Smooth muscle cell (in vitro differentiated cells): ENCODE data around the gene BAHCC1. TPM values are rescaled to one million over a fixed set of nuclear protein-coding genes. Genes with fewer than 3 reads are reported as not detected.

Experiments used
- DNase-seq: peaks from one replicate; lab custom pipeline; 2025; ENCODE audit not compliant: unreplicated experiment; lab: John Stamatoyannopoulos, UW
- H2AFZ ChIP-seq: fragments of 200-600 bp; sonication (generic); 2 replicates; pipeline ENCODE4 v1.6.0; 2016; ENCODE audit warnings: antibody characterized with exemption, low read depth, mild to moderate bottlenecking
- H3F3A ChIP-seq: fragments of 200-600 bp; sonication (generic); 2 replicates; pipeline ENCODE4 v1.6.0; 2017; ENCODE audit warnings: antibody characterized with exemption, low read depth
- H3K27ac ChIP-seq: fragments of 200-600 bp; sonication (generic); 2 replicates; pipeline ENCODE4 v1.5.1; 2016; ENCODE audit warnings: low read depth, mild to moderate bottlenecking
- H3K27me3 ChIP-seq: fragments of 200-600 bp; sonication (generic); 2 replicates; pipeline ENCODE4 v1.6.1; 2016; ENCODE audit warnings: low read depth, mild to moderate bottlenecking
- H3K36me3 ChIP-seq: fragments of 200-600 bp; sonication (generic); 2 replicates; pipeline ENCODE4 v1.5.1; 2016; ENCODE audit warnings: low read depth
- H3K4me1 ChIP-seq: fragments of 200-600 bp; sonication (generic); 2 replicates; pipeline ENCODE4 v1.5.1; 2016; ENCODE audit warnings: low read depth
- H3K4me2 ChIP-seq: fragments of 200-600 bp; sonication (generic); 2 replicates; pipeline ENCODE4 v1.6.0; 2016; ENCODE audit warnings: mild to moderate bottlenecking
- H3K4me3 ChIP-seq: fragments of 200-600 bp; sonication (generic); 2 replicates; pipeline ENCODE4 v1.5.1; 2016; ENCODE audit warnings: mild to moderate bottlenecking
- H3K79me2 ChIP-seq: fragments of 200-600 bp; sonication (generic); 2 replicates; pipeline ENCODE4 v1.6.0; 2016; ENCODE audit warnings: low read depth, mild to moderate bottlenecking
- H3K9ac ChIP-seq: fragments of 200-600 bp; sonication (generic); 2 replicates; pipeline ENCODE4 v1.6.0; 2016; ENCODE audit warnings: low read depth
- H3K9me3 ChIP-seq: fragments of 200-600 bp; sonication (generic); replicated peaks from 2 replicates; pipeline ENCODE4 v1.5.1; 2016; ENCODE audit warnings: low read depth
- H4K20me1 ChIP-seq: fragments of 200-600 bp; sonication (generic); 2 replicates; pipeline ENCODE4 v1.6.0; 2016; ENCODE audit warnings: low read depth
- CTCF ChIP-seq: fragments of 200-600 bp; sonication (generic); IDR thresholded peaks from 2 replicates; pipeline ENCODE4 v1.5.1; 2017; ENCODE audit warnings: borderline replicate concordance, mild to moderate bottlenecking, antibody characterized with exemption; ENCODE audit not compliant: insufficient read depth, poor library complexity, severe bottlenecking
- WGBS: methylation state at CpG from one replicate; pipeline ENCODE4 v1.1.7; 2016; ENCODE audit warnings: low lambda C conversion rate; 5-methylcytosine and 5-hydroxymethylcytosine counted together
- polyA plus RNA-seq: library from polyadenylated mRNA; unstranded; fragments of >200 nt; fragmentation: Nextera tagmentation; extraction: Ambion mirVana; gene quantifications from 2 replicates; pipeline ENCODE4 v1.2.1, GENCODE V29; 2016
- total RNA-seq: library from RNA; depleted of rRNA; stranded (reverse); fragments of >200 nt; gene quantifications from 2 replicates; pipeline ENCODE4 v1.2.3, GENCODE V29; 2014

The BAHCC1 gene
- total and polyA plus RNA-seq, 2 experiments from 2014 or later = 3.2 to 4.6 TPM

- H3K4me1 ChIP-seq = peaks cover 12% of the 10 kb centered on the region
- no peaks in the 10 kb centered on the region for H3K9me3 ChIP-seq
- no peaks in the 10 kb centered on the region for H3F3A ChIP-seq
- H3K79me2 ChIP-seq = peaks cover 36% of the 10 kb centered on the region
- no peak overlapping the region for H3K9ac ChIP-seq
- no peaks in the 10 kb centered on the region for H3K27me3 ChIP-seq
- H3K36me3 ChIP-seq = no peaks in the 10 kb centered on the region
- TF ChIP-seq CTCF = no peak
- H3K4me2 ChIP-seq = no peak overlapping the region
- WGBS = 97% methylated on average over 15 of the region's 16 CpGs
- H3K27ac ChIP-seq = no peak overlapping the region
- H2AFZ ChIP-seq = no peak overlapping the region
- DNase-seq = no peak
- H4K20me1 ChIP-seq = peaks cover 5% of the 10 kb centered on the region
- no peak overlapping the region for H3K4me3 ChIP-seq
Observed at GRCh38 chr17:81410852-81411251, 15.6 kb downstream of the BAHCC1 start.

GRCh38 chr17:81411305-81411704, 16.0 kb downstream of the BAHCC1 start:
- Histone ChIP-seq H3K79me2 (peaks cover 31% of the 10 kb centered on the region), H3K4me3 (no peak overlapping the region), H3K4me1 (peaks cover 8% of the 10 kb centered on the region), H3K27ac (no peak overlapping the region), H4K20me1 (peaks cover 5% of the 10 kb centered on the region), H3K9ac (no peak overlapping the region), H3K9me3 (no peaks in the 10 kb centered on the region), H2AFZ (no peak overlapping the region), H3K27me3 (no peaks in the 10 kb centered on the region), H3K4me2 (no peak overlapping the region), H3K36me3 (no peaks in the 10 kb centered on the region), H3F3A (no peaks in the 10 kb centered on the region)
- no peak for DNase-seq
- 96% methylated on average over 7 of the region's 8 CpGs for WGBS
- TF ChIP-seq CTCF = no peak

- Histone ChIP-seq H3F3A (no peaks in the 10 kb centered on the region), H3K27ac (peak overlapping the region; percentile 57), H4K20me1 (peaks cover 5% of the 10 kb centered on the region), H3K79me2 (peaks cover 24% of the 10 kb centered on the region), H3K9me3 (no peaks in the 10 kb centered on the region), H3K4me3 (no peak overlapping the region), H3K36me3 (no peaks in the 10 kb centered on the region), H3K9ac (no peak overlapping the region), H3K27me3 (no peaks in the 10 kb centered on the region), H2AFZ (no peak overlapping the region), H3K4me1 (peaks cover 7% of the 10 kb centered on the region), H3K4me2 (peak overlapping the region; percentile 67)
- TF ChIP-seq CTCF = no peak
- WGBS = 61% methylated on average over 27 of the region's 29 CpGs
- DNase-seq = no peak
Observed at GRCh38 chr17:81412490-81413093, 17.3 kb downstream of the BAHCC1 start.

GRCh38 chr17:81413497-81414135, 18.4 kb downstream of the BAHCC1 start:
- TF ChIP-seq CTCF = no peak
- Histone ChIP-seq H3K4me3 (no peak overlapping the region), H3K79me2 (peaks cover 13% of the 10 kb centered on the region), H2AFZ (no peak overlapping the region), H3K4me2 (no peak overlapping the region), H3K4me1 (peaks cover 7% of the 10 kb centered on the region), H4K20me1 (no peaks in the 10 kb centered on the region), H3K36me3 (no peaks in the 10 kb centered on the region), H3K9ac (no peak overlapping the region), H3F3A (no peaks in the 10 kb centered on the region), H3K9me3 (no peaks in the 10 kb centered on the region), H3K27ac (no peak overlapping the region), H3K27me3 (no peaks in the 10 kb centered on the region)
- DNase-seq = no peak
- WGBS = 97% methylated on average over 27 of the region's 30 CpGs
